HG03280 (cell line): Measurements from ENCODE around the gene FLRT2.

Experiments used
- ATAC-seq: cut with Tn5 transposase; IDR thresholded peaks from one replicate; pipeline ENCODE4 v1.9.1; 2021; ENCODE audit warnings: mild to moderate bottlenecking, moderate library complexity; ENCODE audit not compliant: unreplicated experiment

FLRT2 gene

DNA sequence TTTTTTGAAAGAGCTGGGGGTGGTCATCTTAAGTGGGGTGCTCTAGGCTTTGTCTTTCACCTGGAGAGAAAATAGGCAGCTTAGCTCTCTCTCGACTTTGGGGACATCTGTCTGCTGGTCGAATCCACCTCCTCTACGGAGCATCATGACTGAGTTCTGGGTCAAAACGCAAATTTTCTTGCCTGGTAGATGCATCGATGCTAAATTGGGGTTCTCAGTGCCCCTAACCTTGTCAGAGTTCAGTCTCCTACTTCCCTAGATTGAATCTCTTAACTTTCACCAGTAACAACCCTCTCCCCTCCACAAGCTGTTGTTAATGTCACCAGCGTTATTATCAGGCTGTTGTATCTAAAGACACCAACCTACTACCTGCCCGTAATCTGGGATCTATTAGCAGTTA lies 682 bp downstream of the FLRT2 start:
- ATAC-seq, result no peak

DNA sequence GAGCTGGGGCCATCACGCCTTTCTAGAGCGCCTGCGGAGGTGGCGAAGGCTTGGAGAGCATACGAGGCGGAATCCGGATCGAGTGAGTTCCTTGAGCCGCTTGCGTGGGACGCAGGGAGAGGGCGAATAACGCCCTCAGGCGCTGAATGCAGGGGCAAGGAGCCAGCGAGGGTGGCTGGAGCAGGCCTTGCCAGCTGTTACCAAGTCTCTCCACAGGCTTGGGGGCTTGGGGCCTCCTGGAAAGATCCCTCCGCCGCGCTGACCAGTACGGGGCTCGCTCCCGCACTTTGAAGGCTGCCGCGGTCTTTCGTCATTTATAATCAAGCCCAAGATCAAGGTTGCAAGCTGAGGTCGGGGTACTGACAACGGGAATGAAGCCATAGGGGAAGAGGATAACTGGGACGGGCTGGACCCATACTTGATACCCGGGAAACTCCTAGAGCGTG lies 1.2 kb downstream of the FLRT2 start:
- no peak for ATAC-seq

DNA sequence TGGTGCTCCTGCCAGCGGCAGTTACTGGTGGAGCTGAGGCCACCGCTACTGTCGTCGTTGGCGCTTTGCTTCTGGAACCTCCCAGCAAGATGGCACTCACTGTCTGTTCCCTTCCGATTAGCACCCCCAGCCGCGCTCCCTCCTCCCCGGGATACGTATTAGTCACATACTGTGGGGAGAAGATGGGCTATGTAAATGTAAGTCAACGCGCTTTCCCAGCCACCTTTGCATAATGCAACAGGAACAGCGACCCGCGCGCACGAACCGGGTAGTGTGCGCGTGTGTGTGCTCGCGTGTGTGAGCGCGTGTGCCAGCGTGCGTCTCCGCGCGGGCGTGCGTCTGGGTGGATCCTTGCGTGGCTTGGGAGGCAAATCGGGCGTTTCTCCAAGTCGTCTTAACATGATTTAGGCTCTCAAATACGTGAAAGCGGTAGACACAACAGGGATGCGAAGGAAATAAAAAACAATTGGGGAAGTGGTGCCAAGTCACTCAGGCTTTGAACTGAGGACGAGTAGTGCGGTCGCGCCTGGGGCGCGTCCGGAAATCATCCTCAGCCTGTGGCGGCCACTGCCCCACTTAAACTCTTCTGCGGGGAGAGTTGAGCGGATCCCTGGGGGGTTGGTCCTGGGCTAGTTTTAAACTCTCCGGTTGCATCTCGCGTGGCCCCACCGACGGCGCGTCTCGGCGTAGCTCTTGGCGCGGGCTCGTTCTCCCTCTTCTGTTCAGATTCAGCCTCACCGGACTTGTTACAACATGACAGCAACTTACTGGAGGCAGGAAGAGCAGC lies 1.8 kb downstream of the FLRT2 start:
- ATAC-seq, result no peak

DNA sequence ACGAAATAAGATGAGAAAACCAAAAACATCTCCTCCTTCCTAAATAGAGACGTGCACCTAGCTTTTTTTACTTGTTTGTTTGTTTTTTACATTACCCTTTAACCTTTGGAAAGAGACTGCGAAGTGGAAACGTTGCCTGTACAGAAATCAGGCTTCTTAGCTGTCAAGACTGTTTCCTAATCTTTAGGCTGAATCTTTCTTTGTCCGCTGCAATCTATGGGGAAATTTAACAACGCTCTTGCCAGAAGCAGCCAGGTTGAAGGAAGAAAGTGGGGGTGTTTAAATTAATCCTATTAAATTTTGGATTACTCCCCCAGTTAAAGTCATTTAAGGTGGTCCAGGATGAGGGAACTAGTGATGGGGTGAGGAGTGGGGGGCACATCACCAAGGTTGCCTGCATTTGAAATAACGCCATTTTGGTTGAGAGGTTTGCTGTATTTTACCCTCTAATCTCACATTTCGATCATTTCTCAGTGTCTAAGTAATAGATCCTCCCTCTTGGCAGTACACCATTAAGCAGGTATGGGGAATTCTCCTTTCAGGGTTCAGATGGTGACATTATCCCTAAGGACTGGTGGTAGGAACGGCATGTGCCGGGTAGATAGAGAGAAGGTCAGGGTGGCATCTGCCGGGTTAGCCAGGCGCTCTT lies 2.6 kb downstream of the FLRT2 start:
- no peak for ATAC-seq

DNA sequence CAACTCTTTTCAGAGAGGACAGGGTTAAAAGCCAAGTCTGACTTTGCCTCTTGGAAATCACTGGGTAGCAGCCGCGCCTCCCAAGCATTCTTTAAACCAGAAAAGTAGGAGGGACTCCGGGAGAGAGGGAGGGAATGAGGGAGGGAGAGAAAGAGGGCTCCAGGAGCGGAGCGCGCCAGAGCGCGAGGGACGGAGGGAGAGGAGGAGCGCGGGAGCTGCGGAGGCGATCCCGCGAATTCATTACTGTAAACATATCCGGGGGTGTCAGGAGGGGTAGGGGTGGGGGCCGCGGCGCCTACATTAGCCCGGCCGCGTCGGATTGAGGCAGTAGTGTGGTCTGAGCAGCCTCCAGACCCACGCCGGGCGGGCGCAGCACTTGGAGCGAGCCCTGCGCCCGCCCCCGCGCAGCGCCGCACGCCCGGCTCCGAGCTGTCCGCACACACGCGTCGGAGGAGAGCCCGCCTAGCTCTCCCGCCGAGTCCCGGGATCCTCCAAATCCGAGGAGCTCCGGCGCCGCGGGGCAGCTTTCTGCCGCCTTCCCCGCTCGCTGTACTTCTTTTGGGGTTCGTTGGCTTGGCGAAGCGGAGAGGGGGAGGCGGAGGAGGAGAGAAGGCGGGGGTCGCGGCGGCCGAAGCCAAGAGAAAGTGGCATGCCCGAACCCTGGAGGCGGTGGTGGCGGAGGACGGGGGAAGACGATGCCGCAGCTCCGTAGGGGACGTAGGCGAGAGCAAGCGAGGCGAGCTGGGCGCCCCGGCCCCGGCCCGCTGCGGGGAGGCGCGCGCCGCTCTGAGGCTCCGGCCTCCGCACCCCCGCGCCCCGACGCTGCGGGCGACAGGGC lies 3.3 kb downstream of the FLRT2 start:
- ATAC-seq, result no peak

DNA sequence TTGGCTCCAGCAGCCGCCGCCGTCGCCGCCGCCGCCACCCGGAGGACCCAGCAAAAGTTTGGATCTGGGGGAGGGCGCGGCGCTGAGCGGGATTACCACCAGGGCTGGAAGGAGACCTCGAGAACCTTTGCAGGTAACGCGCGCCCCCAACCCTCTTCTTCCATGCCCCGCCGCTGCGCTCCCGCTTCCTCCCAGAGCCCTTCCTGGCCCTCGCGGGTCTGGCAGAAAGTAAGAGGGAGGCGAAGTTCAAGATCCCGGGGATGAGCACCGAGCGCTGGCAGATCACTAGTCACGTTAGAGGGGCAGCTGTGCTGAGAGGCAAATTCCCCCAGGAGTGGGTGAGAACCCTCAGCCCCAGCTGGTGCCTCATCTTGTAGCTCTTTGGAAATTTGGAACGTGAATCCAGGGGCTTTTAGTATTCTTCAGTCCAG lies 3.9 kb downstream of the FLRT2 start:
- ATAC-seq, result no peak

DNA sequence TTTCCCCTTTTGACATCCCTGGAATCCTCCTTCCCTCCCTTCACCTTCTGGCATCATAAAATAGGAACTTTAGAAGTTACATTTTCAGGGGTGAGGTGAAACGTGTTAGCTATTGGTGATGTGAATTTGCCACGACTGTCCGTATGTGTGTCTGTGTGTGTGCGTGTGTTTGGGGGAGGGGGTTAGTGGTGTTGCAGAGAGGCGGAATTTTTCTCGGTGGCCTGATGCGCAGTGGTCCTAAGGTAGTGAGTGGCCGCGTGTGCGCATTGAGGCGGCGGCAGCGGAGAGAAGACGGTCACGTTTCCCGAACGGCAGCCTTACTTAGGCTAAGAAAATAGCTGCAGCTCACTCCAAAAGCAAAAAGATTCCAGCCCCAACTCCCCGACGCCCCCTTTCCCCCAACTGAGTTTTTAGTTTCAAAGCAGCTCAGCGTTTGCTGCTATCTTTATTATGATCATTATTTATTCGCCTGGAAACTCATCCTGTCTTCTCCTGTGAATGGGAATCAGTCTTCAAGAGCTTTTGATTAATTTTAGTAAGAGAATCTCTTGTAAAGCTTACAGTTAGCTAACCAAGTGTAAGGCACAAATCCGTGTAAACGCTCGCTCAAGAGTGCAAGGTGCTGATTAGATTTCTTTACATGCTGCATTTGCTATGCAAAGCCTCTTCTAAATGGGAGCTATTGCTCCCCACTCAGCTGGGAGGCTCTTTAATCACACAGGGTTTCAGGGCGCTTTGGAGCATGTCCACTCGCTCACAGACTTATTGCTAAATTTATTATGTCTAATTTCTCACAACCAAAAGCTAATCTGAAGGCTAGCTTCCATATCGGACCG lies 4.7 kb downstream of the FLRT2 start:
- ATAC-seq, result no peak

DNA sequence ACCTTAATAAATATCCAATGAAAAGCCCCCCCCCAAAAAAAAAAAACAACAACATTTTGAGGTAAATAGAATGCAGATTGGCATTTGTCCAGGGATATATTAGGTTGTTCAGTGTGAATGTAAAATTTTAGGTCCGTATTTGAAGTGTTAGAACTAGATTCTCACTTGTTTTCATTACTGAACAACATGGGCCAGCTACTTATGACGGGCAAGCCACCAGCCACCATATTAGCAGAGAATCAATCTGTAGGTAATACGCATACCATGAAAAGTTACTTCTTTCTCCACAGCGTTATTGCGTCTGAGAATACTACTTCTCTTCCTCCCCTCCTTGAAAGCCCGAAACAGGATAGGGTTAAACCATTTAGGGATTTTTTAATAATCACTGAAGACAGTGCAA lies 5.4 kb downstream of the FLRT2 start:
- no peak for ATAC-seq

DNA sequence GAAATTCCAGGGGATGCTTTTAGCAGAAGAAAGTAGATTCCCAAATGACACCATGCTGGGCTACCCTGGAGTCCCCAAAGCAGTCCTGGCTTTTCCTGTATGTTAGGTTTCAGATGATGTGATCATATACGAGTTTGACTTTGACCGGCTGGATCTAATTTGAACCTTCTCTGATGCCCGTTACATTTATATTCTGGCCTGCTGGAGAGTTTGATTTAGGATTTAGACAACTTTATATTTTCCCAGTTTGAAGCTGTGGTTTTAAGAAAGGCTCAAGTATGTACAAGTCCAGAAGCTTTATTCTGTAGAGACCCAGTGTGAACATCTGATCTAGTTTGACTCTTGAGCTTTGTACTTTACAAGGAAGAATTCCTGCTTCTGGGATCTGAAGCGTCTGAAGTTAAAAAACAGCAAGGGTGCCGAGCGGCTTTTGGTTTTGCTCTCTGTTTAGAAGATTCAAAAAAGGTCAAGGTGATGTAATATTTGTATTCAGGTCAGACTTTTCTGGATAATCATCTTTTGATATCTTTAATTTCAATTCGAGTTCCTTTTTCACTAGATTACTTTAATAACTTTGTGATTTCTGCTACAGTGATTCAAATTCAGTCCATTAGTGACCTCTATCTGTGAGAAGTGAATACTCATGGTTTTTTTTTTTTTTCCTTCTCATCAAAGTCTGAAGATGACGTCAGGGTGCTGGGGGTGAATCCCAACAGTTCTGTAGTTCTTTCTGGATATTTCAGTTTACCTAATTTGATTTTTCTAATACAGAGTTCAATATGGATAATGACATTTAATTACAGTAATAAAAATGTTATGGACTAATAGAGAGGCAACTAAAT lies 6.3 kb downstream of the FLRT2 start:
- no peak for ATAC-seq

DNA sequence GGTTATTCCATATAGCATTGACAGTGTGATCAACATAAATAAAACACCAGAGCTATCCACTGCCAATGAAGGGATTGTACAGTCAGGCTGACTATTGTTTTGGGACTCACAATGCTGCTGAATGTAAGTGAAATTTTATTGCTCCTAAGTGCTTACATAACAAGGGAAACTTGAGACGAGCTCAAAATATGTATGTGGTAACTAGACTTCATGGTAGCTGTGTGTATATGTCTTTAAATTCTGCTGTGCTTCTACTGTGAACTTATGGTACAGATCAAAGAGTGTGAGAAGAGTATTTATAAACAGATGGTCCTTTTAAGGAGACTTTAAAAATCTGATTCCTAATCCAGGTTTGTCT lies 6.9 kb downstream of the FLRT2 start:
- ATAC-seq, result no peak

DNA sequence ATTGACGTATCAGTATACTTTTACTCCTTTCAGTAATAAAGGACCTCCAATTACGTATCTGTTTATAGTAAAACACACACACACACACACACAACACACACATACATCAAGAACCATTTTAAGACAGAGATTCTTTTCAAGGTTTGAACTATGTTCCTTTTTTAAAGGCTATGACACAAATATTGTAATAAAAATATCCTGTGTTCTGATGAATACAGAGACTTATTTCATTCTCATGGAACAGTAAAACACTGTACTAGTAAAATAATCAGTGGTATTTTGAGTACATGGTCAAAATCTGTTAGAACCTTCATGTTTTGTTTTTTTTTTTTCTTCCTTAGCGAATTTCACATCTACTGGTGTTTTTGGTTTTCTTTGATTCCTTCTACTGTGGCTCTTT lies 7.6 kb downstream of the FLRT2 start:
- ATAC-seq, result no peak

DNA sequence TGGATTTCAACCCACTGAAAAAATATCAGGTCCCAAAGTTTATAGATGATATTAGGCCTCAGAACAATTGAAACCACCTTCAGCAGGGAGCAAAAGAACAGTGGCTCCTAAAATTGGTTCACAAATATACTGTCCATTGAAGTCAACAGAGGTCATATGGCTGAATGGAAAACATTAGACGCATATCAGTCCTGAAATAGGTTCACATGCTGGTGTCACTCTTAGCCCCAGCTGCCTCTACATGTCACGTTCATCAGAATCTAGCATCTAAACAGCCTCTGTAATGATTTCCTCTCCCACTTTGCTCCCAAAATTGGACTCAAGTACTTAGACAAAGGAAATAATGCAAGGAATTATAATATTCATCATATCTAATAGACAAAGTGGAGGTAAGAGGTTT lies 8.7 kb downstream of the FLRT2 start:
- ATAC-seq, result no peak

DNA sequence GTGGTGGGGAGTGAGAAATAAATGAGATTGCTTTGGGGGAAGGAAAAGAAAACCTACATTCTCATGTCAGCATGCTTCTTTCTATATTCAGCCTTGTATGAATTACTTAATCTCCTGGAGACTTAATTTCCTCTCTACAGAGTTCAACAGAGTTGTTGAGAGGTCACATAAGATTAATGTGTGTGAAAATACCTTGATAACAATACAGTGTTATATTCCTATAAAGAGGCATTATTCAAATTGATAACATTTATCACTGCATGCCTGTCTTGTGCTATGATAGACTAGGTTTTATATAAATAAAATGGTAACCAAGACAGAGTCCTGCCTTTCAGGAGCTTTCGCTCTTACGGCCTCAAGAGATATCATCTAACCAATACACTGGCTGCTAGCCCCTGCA lies 9.6 kb downstream of the FLRT2 start:
- ATAC-seq, result no peak

DNA sequence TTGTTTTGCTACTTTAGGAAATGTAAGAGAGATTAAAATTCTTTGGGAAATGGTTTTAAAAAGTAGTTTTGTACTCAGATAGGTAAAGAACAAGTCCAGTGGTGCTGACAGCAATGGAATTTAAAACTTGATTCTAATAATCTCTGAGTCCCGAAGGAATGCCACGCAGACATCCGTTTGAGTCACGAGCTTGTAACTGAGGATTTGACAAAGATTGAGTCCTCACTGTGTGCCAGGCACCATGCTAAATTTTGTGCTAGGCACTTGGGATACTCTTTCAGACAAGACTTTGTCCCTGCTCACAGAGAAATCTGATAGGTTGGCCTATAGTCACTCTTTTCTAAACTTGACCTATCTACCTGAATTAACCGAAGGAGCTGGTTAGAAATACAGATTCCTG lies 12.7 kb downstream of the FLRT2 start:
- no peak for ATAC-seq

DNA sequence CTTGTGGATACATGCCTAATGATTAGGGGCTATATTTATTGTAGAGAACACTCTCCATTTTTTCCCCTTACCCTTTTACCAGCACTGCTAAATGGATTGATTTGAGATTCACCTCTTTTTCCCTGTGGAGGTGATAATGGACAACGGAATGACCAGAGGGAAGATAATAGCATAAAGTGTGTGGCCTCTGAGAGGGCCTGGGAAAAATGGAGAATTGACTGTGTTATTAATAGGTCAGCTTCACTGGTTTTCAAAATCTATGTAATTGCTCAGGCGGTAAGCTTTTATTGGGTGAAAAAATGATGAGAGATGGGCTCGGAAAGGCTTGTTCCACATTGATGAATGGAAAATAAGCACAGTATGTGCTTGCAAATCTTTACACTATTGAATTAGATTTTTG lies 15.8 kb downstream of the FLRT2 start:
- no peak for ATAC-seq

DNA sequence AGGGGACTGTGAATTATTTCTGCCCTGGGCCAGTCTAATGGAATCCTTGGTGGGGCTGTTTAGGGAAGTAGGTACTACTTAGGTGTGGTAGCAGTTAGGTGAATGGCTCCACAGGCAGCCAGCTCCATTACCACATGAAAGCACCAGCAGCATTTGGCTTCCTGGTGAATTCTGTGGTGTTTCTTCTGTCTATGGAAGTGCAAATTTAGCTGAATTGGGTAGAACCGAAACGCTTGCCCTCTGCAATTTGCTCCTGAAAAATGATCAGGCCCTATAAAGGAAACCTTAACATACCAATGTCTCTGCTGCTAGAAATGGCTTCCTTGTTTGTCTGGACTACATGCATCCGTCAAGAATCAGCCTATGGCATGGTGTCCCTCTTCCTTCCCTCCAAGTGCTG lies 16.4 kb downstream of the FLRT2 start:
- no peak for ATAC-seq

DNA sequence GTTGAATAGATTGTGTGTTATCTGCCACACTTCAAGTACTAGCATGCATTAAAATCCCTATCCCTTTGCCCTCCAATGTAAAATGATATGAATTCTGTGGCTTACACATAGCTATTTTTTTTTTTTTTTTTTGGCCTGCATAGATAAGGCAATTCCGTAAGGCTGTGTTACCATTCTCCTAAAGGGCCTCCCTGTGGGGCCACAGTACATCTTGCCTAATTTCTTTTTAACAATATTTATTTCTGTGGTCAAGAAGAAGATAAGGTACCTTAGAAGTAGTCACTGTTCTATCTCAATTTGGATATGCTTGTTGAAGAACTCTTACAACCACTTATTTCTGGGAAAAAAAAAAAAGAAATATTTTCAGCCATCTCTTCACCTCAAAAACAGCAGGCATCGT lies 19.8 kb downstream of the FLRT2 start:
- ATAC-seq, result no peak

DNA sequence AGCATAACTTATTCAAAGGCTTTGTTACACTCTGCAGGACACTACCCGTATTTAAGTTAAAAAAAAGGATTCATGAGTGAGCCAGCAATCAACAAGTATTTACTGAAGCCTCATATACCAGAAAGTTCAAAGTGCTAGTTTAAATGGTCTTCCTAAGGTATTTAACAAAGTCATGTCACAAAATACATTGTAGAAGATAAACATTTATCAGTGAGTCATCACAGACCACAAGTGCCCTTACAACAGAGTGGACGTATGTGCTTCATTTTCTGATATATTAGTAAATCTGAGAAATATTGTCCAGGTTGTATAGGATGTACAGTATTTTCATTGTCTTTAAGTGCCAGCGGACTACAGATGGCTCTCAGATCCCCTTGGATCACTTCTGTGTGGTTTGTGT lies 24.2 kb downstream of the FLRT2 start:
- no peak for ATAC-seq

DNA sequence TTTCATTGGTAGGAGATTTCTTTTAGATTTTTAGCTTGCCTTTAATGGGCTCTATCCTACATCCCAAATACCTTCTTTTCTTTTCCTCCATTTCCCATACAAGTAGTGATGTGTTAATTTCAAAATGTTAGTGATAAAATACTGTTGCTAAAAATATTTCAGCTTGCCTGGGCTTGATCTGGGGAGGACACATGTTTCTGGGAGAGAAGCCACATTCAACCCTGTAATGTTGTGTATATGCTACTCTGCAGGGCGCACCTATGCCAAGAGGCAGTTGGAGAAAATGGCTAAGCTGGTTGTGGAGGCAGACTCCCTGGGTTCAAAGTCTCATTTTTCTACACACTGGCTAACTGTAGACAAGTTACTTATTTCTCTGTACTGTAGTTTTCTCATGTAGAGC lies 26.3 kb downstream of the FLRT2 start:
- ATAC-seq, result no peak

DNA sequence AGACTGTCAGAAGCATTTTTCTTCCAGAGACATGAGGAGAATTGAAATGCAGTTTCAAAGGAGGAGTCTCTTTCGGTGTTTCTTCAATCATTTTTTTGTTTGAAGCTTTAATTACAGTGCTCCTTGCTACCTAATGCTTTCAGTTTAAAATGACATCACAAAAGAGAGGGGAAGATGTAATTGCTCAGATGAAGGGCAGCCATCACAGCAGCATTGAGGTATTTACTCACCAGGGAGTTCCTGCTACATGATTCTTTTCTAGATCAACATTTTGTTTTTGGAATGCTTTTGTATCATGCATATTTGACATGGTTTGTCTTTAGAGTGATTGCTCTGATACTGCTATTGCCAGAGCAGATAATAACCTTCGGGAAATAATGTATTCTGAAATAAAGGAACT lies 28.6 kb downstream of the FLRT2 start:
- no peak for ATAC-seq
